HG03469 (cell line): ENCODE results near the gene PPHLN1.
A peak's percentile ranks its signal among the peaks of the same experiment; 100 is the strongest.

Experiments used
- ATAC-seq: cut with Tn5 transposase; IDR thresholded peaks from one replicate; pipeline ENCODE4 v1.9.1; 2021; ENCODE audit warnings: mild to moderate bottlenecking, moderate library complexity, moderate number of reproducible peaks; ENCODE audit not compliant: unreplicated experiment

PPHLN1 gene, protein sequence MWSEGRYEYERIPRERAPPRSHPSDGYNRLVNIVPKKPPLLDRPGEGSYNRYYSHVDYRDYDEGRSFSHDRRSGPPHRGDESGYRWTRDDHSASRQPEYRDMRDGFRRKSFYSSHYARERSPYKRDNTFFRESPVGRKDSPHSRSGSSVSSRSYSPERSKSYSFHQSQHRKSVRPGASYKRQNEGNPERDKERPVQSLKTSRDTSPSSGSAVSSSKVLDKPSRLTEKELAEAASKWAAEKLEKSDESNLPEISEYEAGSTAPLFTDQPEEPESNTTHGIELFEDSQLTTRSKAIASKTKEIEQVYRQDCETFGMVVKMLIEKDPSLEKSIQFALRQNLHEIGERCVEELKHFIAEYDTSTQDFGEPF

GRCh38 chr12:42325653-42326474, at the start of gene PPHLN1, which contains the start of gene ZCRB1:
Gene PPHLN1, plus strand, starts transcription at chr12:42326167. Its CDS starts 9,736 bp downstream, at chr12:42335903.
Gene ZCRB1, minus strand, starts transcription at chr12:42326094. Its CDS starts 1,992 bp downstream, at chr12:42324102.
- peak; percentile 91 for ATAC-seq

DNA sequence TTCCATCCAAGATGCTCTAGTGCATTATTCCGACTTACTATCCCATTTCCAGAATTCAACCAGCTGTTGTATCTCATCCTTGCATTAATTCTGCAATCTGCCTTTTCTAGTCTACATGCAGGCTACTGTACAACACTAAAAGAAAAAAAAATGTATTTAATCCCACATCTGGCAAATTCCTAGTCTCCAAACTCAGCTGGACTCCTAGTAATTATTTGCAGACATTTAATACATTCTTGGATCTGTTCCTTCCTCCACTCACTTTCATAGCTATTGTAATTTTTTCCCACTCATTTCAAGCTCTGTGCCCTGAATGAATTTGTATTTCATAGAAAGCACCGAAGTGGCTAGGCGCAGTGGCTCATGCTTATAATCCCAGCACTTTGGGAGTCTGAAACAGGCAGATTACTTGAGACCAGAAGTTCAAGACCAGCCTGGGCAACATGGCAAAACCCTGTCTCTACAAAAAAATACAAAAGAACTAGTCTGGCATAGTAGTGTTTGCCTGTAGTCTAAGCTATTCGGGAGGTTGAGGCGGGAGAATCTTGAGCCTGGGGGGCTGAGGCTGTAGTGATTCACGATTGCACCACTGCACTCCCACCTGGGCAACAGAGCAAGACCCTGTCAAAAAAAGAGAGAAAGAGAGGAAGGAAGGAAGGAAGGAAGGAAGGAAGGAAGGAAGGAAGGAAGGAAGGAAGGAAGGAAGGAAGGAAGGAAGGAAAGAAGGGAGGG, 48.4 kb upstream of the PPHLN1 start:
- ATAC-seq: no peak

GRCh38 chr12:42278128-42278510, 47.8 kb upstream of the PPHLN1 start:
- ATAC-seq: no peak

- no peak for ATAC-seq
Measured at GRCh38 chr12:42281278-42281677, 44.7 kb upstream of the PPHLN1 start.

DNA sequence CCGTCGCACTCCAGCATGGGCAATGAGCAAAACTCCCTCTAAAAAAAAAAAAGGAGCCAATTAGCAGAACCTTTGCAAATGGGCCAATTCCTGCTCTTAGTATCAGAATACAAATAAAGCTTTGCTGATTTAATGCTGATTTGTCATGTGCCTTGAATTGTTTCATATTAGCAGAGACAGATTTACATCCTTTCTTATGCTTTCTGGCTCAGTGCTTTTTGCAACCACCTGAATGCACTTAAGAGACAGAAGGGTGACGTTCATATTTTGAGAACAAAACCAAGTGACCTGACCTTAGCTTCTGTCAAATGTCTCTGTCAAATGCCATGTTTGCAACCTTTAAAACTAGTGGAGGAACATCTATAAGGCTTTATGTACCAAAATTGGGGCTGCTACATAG, 44.1 kb upstream of the PPHLN1 start:
- ATAC-seq: no peak

- no peak for ATAC-seq
Measured at GRCh38 chr12:42282294-42282693, 43.7 kb upstream of the PPHLN1 start.

DNA sequence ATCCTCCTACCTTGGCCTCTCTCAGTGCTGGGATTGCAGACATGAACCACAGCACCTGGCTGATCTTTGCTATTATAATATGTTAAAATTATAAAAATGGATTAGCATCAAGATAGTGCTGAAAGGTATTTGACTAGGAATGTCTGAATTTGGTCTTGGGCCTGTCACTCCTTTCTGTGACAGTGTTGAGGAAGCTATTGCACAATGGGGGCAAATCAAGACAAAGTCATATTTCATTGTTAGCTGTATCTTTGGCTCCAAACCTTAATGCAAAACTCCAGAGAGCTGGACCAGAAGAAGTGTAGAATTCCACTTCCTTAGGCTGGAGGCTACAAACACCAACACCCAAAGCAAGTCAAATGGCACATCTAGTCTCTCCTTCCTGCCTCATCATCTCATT, 42.2 kb upstream of the PPHLN1 start:
- no peak for ATAC-seq

DNA sequence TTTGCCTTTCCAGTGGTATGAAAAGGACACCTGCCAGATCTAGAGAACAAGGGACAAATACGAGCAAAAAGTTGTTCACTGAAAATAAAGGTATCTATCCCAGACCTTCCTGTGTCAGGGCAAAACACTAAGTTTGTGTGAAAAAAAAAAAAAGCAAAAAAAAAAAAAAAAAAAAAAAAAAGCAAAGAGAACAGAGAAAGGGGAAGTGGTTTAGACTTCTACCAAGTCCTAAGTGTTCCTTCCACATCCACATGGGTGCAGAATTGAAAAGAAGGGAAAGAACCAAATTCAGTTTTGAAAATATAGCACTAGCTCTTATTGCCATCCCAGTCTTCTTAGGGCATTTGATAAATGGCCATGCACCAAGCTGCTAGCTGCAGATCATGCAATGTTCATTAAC, 41.8 kb upstream of the PPHLN1 start:
- ATAC-seq: no peak

GRCh38 chr12:42284876-42285275, 41.1 kb upstream of the PPHLN1 start:
- no peak for ATAC-seq

DNA sequence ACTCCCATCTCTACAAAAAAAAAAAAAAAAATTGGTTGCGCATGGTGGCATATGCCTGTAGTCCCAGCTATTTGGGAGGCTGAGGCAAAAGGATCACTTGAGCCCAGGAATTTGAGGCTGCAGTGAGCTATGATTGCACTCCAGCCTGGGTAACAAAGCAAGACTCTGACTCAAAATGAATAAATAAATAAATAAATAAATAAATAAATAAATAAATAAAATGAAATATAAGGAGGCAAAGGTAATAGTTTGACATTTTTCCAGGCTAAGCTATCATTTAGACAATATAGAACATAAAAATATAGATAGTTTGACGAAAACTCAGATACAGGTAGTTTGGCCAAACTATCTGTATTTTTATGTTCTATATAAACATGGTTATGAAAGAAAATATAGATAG, 40.5 kb upstream of the PPHLN1 start:
- no peak for ATAC-seq

GRCh38 chr12:42286741-42287140, 39.2 kb upstream of the PPHLN1 start:
- ATAC-seq: no peak

GRCh38 chr12:42288544-42288943, 37.4 kb upstream of the PPHLN1 start:
- no peak for ATAC-seq

DNA sequence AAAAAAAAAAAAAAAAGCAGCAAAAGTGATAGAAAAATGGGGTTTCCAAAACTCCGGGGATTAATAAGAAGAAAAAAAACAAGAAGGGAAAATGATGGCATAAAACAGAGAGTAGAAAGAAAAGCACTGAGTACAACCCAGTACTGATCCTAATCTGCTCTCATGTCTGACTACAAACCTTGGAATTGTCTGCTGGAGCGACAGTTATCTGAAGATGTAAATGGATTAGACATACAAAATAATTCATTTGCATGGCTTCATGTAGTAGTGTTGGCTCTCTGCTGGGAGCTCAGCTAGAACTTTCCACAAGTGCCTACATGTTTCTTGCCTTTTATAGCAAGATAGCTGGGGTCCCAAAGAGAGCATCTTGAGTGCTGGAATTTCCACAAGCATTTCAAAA, 34.3 kb upstream of the PPHLN1 start:
- no peak for ATAC-seq

DNA sequence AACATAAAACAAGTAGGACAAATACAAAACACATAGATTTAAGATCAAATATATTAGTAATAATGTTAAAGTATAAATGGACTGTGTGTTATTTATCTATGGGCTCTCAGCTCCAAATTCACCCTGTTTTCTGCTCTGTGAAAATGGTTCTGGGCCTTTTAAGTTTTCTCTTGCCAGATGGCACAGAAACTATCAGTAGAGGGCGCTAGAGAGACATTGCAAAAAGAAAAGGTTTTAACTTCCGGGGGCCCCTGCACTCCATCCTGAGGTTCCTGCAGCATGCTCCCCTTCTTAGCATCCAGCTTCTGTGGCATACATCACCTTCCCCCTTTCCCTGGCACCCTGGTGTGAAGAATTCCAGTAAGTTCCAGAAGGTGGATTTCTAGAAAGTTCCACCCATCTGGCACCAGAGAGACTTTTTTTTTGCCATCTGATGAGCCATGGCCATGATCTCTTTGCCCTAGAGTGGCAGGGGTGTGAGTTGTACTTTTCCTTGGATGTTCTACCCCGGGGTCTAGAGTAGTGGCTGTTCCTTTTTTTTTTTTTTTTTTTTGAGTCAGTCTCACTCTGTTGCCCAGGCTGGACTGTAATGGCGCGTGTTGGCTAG, 29.4 kb upstream of the PPHLN1 start:
- ATAC-seq: no peak

- no peak for ATAC-seq
Measured at GRCh38 chr12:42298887-42299286, 27.1 kb upstream of the PPHLN1 start.

GRCh38 chr12:42299392-42300308, 26.3 kb upstream of the PPHLN1 start:
- ATAC-seq: peak; percentile 79

GRCh38 chr12:42306297-42306696, 19.7 kb upstream of the PPHLN1 start:
- no peak for ATAC-seq

- ATAC-seq: no peak
Measured at GRCh38 chr12:42308390-42308789, 17.6 kb upstream of the PPHLN1 start.

- ATAC-seq: no peak
Measured at GRCh38 chr12:42309996-42310395, 16.0 kb upstream of the PPHLN1 start.

GRCh38 chr12:42315108-42315507, 10.9 kb upstream of the PPHLN1 start:
- no peak for ATAC-seq
